Type B pancreatic cell (in vitro differentiated cells): ENCODE data around the gene TM6SF1. TPM values are rescaled to one million over a fixed set of nuclear protein-coding genes. Genes with fewer than 3 reads are reported as not detected.

Experiments
- DNase-seq: peaks from one replicate; pipeline ENCODE4 v3.0.0; 2021; ENCODE audit warnings: mixed read lengths; ENCODE audit not compliant: unreplicated experiment; ENCODE audit errors: extremely low spot score
- H3K27ac Mint-ChIP-seq: 2 replicates; pipeline ENCODE4 v1.8.0; 2021; ENCODE audit warnings: mild to moderate bottlenecking, mixed read lengths
- H3K27me3 Mint-ChIP-seq: 2 replicates; pipeline ENCODE4 v1.8.0; 2021; ENCODE audit warnings: mixed read lengths
- H3K36me3 Mint-ChIP-seq: 2 replicates; pipeline ENCODE4 v1.8.0; 2021; ENCODE audit warnings: mixed read lengths
- H3K4me1 Mint-ChIP-seq: one replicate; pipeline ENCODE4 v1.8.0; 2021; ENCODE audit warnings: mixed read lengths; ENCODE audit not compliant: unreplicated experiment
- H3K4me3 Mint-ChIP-seq: 2 replicates; pipeline ENCODE4 v1.8.0; 2021; ENCODE audit warnings: mild to moderate bottlenecking, mixed read lengths
- H3K9me3 Mint-ChIP-seq: 2 replicates; pipeline ENCODE4 v1.8.0; 2021; ENCODE audit warnings: mixed read lengths
- CTCF ChIP-seq: fragments of 200-600 bp; sonication (generic); conservative IDR thresholded peaks from 2 replicates; pipeline ENCODE4 v1.5.0; 2021; ENCODE audit warnings: antibody characterized with exemption, mild to moderate bottlenecking
- long read RNA-seq: library from polyadenylated mRNA; unstranded; transcript quantifications from one replicate; pipeline ENCODE4 v2.0.0, GENCODE V29; 2020
- total RNA-seq: library from RNA; stranded (reverse); gene quantifications from 2 replicates; pipeline ENCODE4 v1.2.1, GENCODE V29; 2021; ENCODE audit warnings: low replicate concordance

The TM6SF1 gene
- total RNA-seq = 0.14 and 0.24 TPM in 2 replicates
- long read RNA-seq, partial matches to known transcripts = 0 of 1 reads
- long read RNA-seq, other reads (novel, unspliced or antisense) = 0 of 1 reads

- DNase-seq = no peak
- H3K4me3 Mint-ChIP-seq = peak within 1 kb of the TSS; percentile 81
- H3K27me3 Mint-ChIP-seq = peaks cover 72% of the 10 kb centered on the region
- H3K27ac Mint-ChIP-seq = no peak within 1 kb of the TSS
- H3K9me3 Mint-ChIP-seq = peaks cover 6% of the 10 kb centered on the region
- TF ChIP-seq CTCF = no peak
- H3K36me3 Mint-ChIP-seq = peaks cover 6% of the 10 kb centered on the region
- no peaks in the 10 kb centered on the region for H3K4me1 Mint-ChIP-seq
These were observed at the start of gene TM6SF1 for GRCh38 chr15:83106994-83107840. TM6SF1 (plus strand) TSS chr15:83107645; CDS start chr15:83107681, 36 bp downstream.

- TF ChIP-seq CTCF = no peak
- Mint-ChIP-seq H3K36me3 (peaks cover 11% of the 10 kb centered on the region), H3K4me3 (no peak overlapping the region), H3K4me1 (peaks cover 4% of the 10 kb centered on the region), H3K9me3 (no peaks in the 10 kb centered on the region), H3K27me3 (no peaks in the 10 kb centered on the region), H3K27ac (no peak overlapping the region)
- no peak for DNase-seq
These were observed 49.6 kb upstream of the TM6SF1 start for GRCh38 chr15:83057696-83058376.

GRCh38 chr15:83061680-83062079 lies 45.8 kb upstream of the TM6SF1 start:
- Mint-ChIP-seq H3K27ac (no peak overlapping the region), H3K4me1 (peaks cover 4% of the 10 kb centered on the region), H3K9me3 (no peaks in the 10 kb centered on the region), H3K4me3 (no peak overlapping the region), H3K27me3 (no peaks in the 10 kb centered on the region), H3K36me3 (peaks cover 10% of the 10 kb centered on the region)
- TF ChIP-seq CTCF = no peak
- DNase-seq = no peak

- Mint-ChIP-seq H3K36me3 (peaks cover 9% of the 10 kb centered on the region), H3K27me3 (no peaks in the 10 kb centered on the region)
- TF ChIP-seq CTCF = no peak
These were observed 44.7 kb upstream of the TM6SF1 start for GRCh38 chr15:83062768-83063180.

GRCh38 chr15:83063551-83063950 lies 43.9 kb upstream of the TM6SF1 start:
- no peak overlapping the region for H3K4me3 Mint-ChIP-seq
- H3K27me3 Mint-ChIP-seq = no peaks in the 10 kb centered on the region
- peaks cover 9% of the 10 kb centered on the region for H3K36me3 Mint-ChIP-seq
- no peak for TF ChIP-seq CTCF
- DNase-seq = no peak
- H3K9me3 Mint-ChIP-seq = no peaks in the 10 kb centered on the region
- peaks cover 4% of the 10 kb centered on the region for H3K4me1 Mint-ChIP-seq
- no peak overlapping the region for H3K27ac Mint-ChIP-seq

More at GRCh38 chr15:83062768-83063180, 44.7 kb upstream of the TM6SF1 start:
- Mint-ChIP-seq H3K9me3 (no peaks in the 10 kb centered on the region), H3K4me1 (peaks cover 4% of the 10 kb centered on the region), H3K4me3 (no peak overlapping the region), H3K27ac (no peak overlapping the region)
- no peak for DNase-seq
